C4-2B (cell line): ENCODE results near the gene TAX1BP3.

Experiments used
- H3K27ac ChIP-seq: fragments of 450-650 bp; 2 replicates; pipeline ENCODE4 v1.5.1; 2017
- ZFX ChIP-seq: fragments of 450-650 bp; IDR thresholded peaks from 2 replicates; pipeline ENCODE4 v1.6.1; 2017
- TF ChIP-seq, protein P1 (sequence below): fragments of 450-650 bp; conservative IDR thresholded peaks from 2 replicates; pipeline ENCODE4 v1.5.1; 2017; ENCODE audit warnings: mild to moderate bottlenecking

TAX1BP3 gene

GRCh38 chr17:3675886-3676285 lies 7.5 kb upstream of the TAX1BP3 start:
- TF ChIP-seq, protein P1, sequence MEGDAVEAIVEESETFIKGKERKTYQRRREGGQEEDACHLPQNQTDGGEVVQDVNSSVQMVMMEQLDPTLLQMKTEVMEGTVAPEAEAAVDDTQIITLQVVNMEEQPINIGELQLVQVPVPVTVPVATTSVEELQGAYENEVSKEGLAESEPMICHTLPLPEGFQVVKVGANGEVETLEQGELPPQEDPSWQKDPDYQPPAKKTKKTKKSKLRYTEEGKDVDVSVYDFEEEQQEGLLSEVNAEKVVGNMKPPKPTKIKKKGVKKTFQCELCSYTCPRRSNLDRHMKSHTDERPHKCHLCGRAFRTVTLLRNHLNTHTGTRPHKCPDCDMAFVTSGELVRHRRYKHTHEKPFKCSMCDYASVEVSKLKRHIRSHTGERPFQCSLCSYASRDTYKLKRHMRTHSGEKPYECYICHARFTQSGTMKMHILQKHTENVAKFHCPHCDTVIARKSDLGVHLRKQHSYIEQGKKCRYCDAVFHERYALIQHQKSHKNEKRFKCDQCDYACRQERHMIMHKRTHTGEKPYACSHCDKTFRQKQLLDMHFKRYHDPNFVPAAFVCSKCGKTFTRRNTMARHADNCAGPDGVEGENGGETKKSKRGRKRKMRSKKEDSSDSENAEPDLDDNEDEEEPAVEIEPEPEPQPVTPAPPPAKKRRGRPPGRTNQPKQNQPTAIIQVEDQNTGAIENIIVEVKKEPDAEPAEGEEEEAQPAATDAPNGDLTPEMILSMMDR, result no peak
- no peak for TF ChIP-seq ZFX
- no peak overlapping the region for H3K27ac ChIP-seq

GRCh38 chr17:3672571-3672970 lies 4.2 kb upstream of the TAX1BP3 start:
- TF ChIP-seq ZFX, result no peak
- TF ChIP-seq, protein P1, result no peak
- no peak overlapping the region for H3K27ac ChIP-seq

GRCh38 chr17:3669548-3669947 lies 1.2 kb upstream of the TAX1BP3 start:
- H3K27ac ChIP-seq, result peak overlapping the region; percentile 96
- TF ChIP-seq, protein P1, result no peak
- TF ChIP-seq ZFX, result no peak

DNA sequence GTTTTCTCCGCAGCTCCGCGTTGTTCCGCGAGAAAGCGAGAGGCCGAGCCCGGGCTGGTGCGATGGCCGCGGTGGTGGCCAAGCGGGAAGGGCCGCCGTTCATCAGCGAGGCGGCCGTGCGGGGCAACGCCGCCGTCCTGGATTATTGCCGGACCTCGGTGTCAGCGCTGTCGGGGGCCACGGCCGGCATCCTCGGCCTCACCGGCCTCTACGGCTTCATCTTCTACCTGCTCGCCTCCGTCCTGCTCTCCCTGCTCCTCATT lies 638 bp upstream of the TAX1BP3 start:
- peak overlapping the region; percentile 96 for H3K27ac ChIP-seq
- peak; percentile 44; the same call in 1 of the 2 replicates for TF ChIP-seq ZFX
- TF ChIP-seq, protein P1, result no peak

GRCh38 chr17:3667366-3668278 lies 756 bp downstream of the TAX1BP3 start:
- TF ChIP-seq, protein P1, result no peak
- TF ChIP-seq ZFX, result peak; percentile 39; the same call in 1 of the 2 replicates
- H3K27ac ChIP-seq, result peak overlapping the region; percentile 96

DNA sequence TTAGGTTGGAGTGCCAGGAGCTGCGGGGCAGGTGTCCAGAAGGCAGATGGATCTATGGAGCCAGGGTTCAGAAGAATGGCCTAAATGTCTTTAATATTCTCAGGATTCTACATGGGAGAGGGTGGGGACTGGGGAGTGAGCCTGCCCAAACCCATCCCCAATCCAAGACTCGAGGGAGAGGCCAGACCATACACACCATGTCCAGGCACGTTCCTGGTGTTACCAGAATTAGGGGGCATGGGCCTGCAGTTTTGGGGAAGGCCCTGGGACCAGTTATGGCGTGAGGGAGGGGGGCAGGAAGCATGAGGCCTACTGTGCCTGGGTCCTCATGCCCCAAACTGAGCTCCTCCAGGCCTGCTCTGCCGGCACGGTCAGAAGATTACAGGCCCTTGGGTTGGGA lies 1.9 kb downstream of the TAX1BP3 start:
- H3K27ac ChIP-seq, result peak overlapping the region; percentile 96
- no peak; the same call in 1 of the 2 replicates for TF ChIP-seq ZFX
- TF ChIP-seq, protein P1, result no peak

DNA sequence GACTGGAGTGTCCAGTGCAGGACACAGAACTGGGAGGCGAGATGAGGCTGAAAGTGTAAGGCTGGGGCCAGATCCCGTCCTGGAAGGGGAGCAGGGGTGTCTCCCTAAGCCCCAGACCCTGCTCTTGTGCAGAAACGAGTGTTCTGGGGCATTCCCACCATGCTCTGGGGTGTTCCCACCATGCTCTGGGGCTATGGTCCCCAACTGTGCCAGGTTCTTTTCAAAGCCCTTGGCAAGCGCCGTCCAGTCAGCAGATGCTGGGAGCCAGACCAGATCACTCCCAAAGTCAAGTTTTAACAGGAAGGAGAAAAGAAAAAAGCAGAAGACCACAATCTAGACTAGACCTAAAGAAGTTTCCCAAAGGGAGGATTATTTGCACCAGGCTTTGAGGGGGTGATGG lies 2.5 kb downstream of the TAX1BP3 start:
- TF ChIP-seq, protein P1, result no peak
- no peak for TF ChIP-seq ZFX
- H3K27ac ChIP-seq, result peak overlapping the region; percentile 96
